ENCODE results near the gene KCNH1.

DNA sequence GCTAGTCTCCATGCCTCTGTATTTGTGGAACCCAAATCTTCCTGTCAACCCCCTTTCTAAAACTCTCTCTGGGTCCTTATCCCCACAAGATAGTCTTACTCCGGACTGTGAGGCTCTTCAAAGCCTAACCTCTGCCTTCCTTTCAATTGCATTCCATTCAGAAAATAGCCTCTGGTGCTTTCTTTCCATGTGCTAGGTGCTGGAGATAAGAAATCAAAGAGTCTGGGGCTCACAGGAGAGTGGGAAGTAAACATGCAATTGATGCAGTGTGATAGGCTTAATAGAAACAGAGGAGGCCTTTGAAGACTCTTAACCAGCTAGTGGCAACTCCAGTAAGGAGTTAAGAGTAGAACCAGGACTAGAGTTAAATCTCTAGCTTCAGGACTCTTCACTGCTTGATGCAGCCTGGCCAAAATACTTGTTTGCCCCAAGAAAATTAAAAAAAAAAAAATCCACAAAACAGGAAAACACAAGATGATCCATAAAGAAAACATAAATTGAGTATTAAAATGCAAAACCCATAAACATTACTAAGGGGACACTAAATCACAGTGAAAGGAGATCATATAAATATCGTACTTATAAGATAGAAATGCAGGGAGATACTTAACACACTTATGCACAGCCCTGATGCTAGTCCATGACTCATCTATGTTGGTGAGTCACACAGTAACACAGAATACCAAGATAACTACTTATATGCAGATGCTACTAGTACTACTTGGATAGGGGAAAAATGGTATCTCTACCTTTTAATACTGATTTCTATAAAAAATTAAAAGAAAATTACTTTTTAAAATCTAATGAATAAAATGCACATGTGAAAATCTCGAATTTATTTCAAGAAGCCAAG lies 341.5 kb downstream of the KCNH1 start:
- TF ChIP-seq, protein P1, sequence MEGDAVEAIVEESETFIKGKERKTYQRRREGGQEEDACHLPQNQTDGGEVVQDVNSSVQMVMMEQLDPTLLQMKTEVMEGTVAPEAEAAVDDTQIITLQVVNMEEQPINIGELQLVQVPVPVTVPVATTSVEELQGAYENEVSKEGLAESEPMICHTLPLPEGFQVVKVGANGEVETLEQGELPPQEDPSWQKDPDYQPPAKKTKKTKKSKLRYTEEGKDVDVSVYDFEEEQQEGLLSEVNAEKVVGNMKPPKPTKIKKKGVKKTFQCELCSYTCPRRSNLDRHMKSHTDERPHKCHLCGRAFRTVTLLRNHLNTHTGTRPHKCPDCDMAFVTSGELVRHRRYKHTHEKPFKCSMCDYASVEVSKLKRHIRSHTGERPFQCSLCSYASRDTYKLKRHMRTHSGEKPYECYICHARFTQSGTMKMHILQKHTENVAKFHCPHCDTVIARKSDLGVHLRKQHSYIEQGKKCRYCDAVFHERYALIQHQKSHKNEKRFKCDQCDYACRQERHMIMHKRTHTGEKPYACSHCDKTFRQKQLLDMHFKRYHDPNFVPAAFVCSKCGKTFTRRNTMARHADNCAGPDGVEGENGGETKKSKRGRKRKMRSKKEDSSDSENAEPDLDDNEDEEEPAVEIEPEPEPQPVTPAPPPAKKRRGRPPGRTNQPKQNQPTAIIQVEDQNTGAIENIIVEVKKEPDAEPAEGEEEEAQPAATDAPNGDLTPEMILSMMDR (IDR thresholded peaks at IDR 0.05; ENCODE audit: insufficient read depth, low read depth, low read length): no peak
- no peak for TF ChIP-seq EZH2 (IDR thresholded peaks at IDR 0.05; ENCODE audit: insufficient read depth, low read length)

Measured in astrocyte (in vitro differentiated cells and primary cell).